Adrenal gland (tissue), 5 donors: ENCODE data around the gene PRRT4.

Source experiments
- CTCF ChIP-seq, 6 experiments: fragments of 450-650 bp in 4 of 6; fragments of 200-600 bp in 2 of 6; sonication (generic) in 1 of 6; IDR thresholded peaks; 1 replicate in 5 of 6; 2 replicates in 1 of 6; pipeline versions ENCODE4 v1.5.1 to v1.8.0; 2016 to 2021; ENCODE audit warnings: antibody characterized with exemption in 6 of 6, mild to moderate bottlenecking in 2 of 6, moderate library complexity in 1 of 6
- POLR2A ChIP-seq, 2 donors: fragments of 450-650 bp; IDR thresholded peaks; one replicate each; pipeline ENCODE4 v1.6.1; 2017; ENCODE audit warnings: antibody characterized with exemption in 2 of 2, mild to moderate bottlenecking in 2 of 2, moderate library complexity in 1 of 2
- donor health status: DM: no; HTN: no; CAD: no.

GRCh38 chr7:128350708-128351295 lies 10.7 kb downstream of the PRRT4 start:
- TF ChIP-seq POLR2A (IDR thresholded peaks at IDR 0.05), result no peak
- TF ChIP-seq CTCF (IDR thresholded peaks at IDR 0.05), result no peak
